ENCODE data around the gene HK1.
A peak's percentile ranks its signal among the peaks of the same experiment; 100 is the strongest.

The HK1 gene

GRCh38 chr10:69408318-69409175 is 130.3 kb downstream of the HK1 start:
- peak; percentile 88 for DNase-seq

DNA sequence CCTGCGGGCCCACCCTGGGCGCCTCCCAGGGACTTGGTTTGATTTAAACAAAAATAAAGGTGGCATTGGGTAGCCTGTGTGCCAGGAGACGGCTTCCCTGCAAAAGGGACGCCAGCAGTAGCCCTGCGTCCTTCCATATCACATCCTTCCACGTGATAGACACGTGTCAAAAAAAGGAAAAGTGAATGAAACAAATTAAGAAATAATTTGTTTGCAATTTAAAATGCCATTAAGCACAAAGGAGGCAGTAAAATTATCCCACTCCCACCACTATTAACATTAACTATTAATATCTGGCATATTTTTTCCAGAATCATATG is 130.8 kb downstream of the HK1 start:
- no peak for DNase-seq

- no peak for DNase-seq
Observed at GRCh38 chr10:69409968-69410367, 131.7 kb downstream of the HK1 start.

- DNase-seq, result no peak
Observed at GRCh38 chr10:69410487-69410886, 132.2 kb downstream of the HK1 start.

GRCh38 chr10:69411476-69411875 is 133.2 kb downstream of the HK1 start:
- DNase-seq, result no peak

GRCh38 chr10:69412232-69412790 is 134.0 kb downstream of the HK1 start:
- DNase-seq, result no peak

DNA sequence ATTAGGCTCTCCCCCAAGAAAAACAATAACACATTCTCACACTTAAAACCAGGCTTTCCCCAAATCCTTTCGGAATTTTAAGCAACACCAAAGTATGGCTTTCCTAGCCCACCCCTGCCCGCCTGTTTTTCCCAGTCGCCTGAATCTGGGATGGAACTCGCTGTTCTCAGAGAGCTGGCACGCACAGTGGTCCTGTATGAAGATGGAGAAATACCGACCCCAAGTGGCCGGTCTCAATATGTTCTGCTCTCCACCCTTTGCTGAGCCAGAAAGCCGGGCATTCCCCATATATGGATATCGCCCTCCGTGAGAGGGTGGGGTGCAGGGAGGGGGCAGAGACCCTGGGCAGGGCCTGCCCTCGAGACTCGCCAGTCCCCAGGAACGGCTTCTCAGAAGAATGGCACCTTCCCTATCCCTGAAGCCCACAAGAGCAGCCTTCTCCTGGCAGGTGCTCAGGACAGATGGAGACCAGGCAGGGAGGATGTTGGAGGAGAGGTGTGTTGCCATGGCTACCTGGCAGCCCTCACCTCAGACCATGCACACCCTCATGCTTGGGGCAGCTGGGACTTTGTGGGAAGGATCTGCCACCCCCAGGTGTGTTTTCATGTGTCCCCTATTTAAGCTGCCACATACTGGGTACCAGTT is 135.0 kb downstream of the HK1 start:
- peak; percentile 67 for DNase-seq

GRCh38 chr10:69414036-69415018 is 136.0 kb downstream of the HK1 start:
- DNase-seq, result no peak

- no peak for DNase-seq
Observed at GRCh38 chr10:69415049-69415448, 136.8 kb downstream of the HK1 start.

DNA sequence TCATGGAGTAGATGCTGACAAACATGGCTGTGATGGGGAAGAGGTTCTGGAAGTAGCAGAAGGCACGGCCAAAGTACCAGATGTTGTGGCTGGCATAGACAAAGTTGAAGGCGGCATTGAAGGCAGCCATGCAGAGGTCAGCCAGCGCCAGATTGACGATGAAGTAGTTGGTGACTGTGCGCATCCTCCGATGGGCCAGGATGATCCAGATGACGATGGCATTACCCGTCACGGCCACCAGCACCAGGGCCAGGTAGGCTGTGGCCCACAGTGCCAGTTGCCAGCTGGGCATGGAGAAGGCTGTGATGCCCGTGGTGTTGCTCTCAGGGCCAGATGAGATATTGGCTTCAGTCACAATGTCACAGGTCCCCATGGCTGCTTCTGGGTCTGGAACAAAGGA is 137.7 kb downstream of the HK1 start:
- DNase-seq, result no peak

DNA sequence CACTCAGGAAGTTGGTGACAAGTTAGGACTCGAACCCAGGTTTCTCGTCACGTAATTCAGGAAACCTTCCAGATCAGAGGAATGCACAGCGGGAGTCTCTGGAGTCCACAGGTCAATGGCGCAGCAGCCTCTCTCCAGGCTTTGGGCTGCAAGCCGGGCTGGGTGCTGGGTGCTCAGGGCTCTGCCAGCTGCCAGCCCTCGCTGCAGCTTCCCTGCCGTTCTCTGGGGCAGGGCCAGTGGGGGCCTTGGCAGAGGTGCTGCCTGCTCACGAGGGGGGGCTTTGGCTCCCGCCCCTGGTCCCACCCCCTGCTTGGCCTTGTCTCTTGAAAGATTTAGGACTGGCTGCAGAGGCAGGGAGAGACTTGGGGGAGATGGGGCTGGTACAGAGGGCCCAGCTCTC is 138.4 kb downstream of the HK1 start, which contains the start of gene TACR2:
TSS of gene TACR2 (minus strand) at position 224 of the 400 bp plus-strand sequence. CDS start 595 bp downstream, outside the sequence.
- no peak for DNase-seq

GRCh38 chr10:69417542-69417941 is 139.2 kb downstream of the HK1 start:
- no peak for DNase-seq

GRCh38 chr10:69418052-69418752 is 139.9 kb downstream of the HK1 start:
- DNase-seq, result no peak

DNA sequence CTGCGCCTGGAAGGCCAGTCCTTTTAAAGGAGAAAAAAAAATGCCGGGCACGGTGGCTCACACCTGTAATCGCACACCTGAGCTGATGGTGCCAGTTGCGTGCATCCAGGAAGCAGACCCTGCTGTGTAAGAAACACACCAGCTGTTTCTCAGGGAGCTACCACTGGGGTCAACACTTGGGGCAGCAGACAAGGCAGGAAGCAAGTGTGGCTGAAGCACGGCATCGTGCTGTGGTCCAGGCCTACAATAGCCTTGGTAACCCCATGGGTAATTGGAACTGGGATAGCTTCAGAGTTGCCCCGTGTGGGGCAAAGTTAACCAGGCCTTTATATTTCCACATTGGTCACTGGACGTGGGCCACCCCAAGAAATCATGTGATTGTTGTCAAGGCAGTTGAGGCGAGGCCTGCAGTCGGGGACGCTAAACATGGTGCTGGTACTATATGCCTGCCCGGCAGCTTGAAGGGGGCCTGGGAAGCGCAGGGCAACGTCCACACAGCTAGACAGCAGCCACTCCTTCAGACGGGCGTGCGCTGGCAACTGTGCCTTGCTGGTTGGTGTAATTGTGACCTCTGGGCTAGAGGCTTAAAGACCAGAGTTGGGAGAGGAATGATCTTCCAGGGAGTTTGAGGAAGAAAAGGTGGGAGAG is 140.9 kb downstream of the HK1 start:
- DNase-seq, result no peak

DNA sequence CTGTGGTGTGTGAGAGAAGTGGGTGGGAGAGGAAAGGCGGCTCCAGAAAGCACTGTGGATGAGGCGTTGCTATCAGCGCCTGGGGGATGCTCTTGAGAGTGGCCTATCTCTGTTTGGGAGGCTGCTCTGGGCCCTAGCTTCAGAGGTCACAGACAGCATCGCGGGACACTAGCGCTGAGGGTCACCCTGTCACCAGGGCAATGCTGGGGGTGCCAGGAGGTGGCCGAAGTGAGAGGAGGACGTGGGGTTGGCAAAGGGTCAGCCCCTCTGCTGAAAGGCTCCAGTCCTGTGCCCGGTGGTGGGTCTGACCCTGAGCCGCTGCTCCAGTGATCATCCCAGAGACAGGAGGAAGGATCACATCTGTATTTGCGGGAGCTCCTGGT is 141.4 kb downstream of the HK1 start:
- no peak for DNase-seq

DNA sequence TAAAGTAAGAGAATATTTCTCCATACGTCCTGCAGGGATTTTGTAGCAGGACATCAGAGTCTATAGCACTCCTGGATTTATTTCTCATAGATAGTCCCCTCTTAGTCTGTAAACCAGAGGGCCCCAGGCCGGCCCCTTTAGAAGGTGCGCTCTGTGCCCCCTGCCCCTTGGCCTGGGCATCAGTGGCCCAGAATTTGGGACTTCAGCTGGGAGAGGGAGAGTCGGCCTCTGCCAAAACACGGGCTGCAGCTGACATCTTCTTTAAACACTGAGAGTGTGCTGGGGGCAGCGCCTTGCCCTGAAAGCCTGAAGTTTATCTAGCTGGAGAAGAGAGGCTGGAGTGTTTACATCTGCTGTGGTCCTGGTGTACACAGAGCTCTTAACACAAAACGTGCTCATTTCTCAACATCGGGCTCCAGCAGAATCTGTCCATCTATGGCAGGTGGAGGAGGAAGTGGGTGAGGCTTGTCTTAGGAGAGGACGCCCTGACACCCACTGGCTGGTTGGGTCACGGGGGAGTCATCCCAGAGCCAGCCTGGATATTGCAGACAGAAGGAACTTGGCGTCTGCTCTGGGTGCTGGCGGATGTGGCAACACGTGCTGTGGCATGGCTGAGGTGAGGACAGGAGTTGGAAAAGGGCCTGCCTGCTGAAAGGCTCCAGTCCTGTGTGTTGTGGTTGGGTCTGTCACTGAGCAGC is 143.5 kb downstream of the HK1 start:
- no peak for DNase-seq

GRCh38 chr10:69422676-69423075 is 144.4 kb downstream of the HK1 start:
- no peak for DNase-seq

DNA sequence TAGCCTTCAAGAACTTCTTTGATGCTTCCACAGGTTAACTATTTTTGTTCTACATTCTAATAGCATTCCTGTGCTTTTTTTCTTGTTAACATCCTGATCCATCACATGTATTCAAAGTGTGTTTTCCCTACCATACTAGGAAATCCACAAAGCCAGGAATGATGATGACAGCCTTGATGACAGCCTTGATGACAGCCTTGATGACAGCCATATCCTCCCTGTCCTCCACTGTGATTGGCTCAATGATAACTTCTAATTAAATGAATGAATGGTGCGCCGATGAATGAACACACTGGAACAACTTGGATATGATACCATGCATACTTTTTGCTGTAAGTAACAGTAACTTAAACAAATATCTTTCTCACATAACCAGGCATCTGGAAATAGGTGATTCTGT is 146.7 kb downstream of the HK1 start:
- DNase-seq, result no peak

GRCh38 chr10:69425511-69426298 is 147.4 kb downstream of the HK1 start:
- no peak for DNase-seq

DNA sequence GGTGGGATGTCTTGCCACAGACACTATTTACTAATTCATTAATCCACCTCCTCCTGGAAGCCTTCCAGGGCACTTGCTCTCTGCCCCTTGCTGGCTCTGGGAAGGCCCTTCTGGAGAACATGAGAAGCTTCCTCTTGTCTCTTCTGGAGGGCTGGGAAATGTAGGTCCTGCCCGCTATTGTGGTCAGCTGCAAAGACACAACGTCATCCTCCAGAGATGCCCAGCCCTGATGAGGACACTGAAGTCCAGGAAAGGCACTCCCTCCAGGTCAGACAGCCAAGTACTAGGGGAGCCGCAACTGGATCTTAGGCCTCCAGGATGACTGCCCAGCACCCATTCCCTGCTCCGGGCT is 148.1 kb downstream of the HK1 start:
- DNase-seq, result no peak

All from amniotic stem cell (primary cell).